A549 treated with GW870086 at 1 μM for 4 hours (cell line): ENCODE data around the gene PREB. TPM values are rescaled to one million over a fixed set of nuclear protein-coding genes. Genes with fewer than 3 reads are reported as not detected.

Source experiments
- total RNA-seq: library from RNA; stranded (reverse); fragments of 200-300 nt; extraction: Qiagen RNA extraction; gene quantifications from 5 replicates; pipeline ENCODE4 v1.2.3, GENCODE V29; 2022; ENCODE audit warnings: low read depth

The PREB gene
- total RNA-seq, result 48.6 to 60.4 TPM (median 59.1 TPM) in 5 replicates

GRCh38 chr2:27133905-27134780 lies at the start of gene PREB:
PREB (minus strand) TSS chr2:27134636; CDS start chr2:27134421, 215 bp downstream.

GRCh38 chr2:27148801-27149439 lies 14.5 kb upstream of the PREB start, which contains the start of gene TCF23:
TCF23 (plus strand) TSS chr2:27149004; CDS start chr2:27149134, 130 bp downstream.

GRCh38 chr2:27139310-27139709 lies 4.9 kb upstream of the PREB start, which contains the start of gene PRR30:
PRR30 (minus strand) TSS chr2:27139410; CDS start chr2:27138329, 1,081 bp downstream.

GRCh38 chr2:27123302-27124150 lies 10.9 kb downstream of the PREB start, which contains the start of gene ABHD1:
ABHD1 (plus strand) TSS chr2:27123815; CDS start chr2:27123949, 134 bp downstream.

GRCh38 chr2:27118525-27119329 lies 15.7 kb downstream of the PREB start, which contains the start of gene CGREF1:
CGREF1 (minus strand) TSS chr2:27119128; CDS start chr2:27104366, 14,762 bp downstream.

GRCh38 chr2:27086724-27087593 lies 47.5 kb downstream of the PREB start, which contains the start of gene KHK:
KHK (plus strand) TSS chr2:27086772; CDS start chr2:27087260, 488 bp downstream.

Other genes with a start within 250 kb of the PREB start
- gene MAPRE3, start 164.0 kb downstream of the PREB start, total RNA-seq, result 9.9 to 14.1 TPM (median 11.9 TPM) in 5 replicates
- 54.4 to 68.6 TPM (median 67.5 TPM) in 5 replicates for gene TMEM214, start 101.7 kb downstream of the PREB start, total RNA-seq
- 28.3 to 34.2 TPM (median 31.0 TPM) in 5 replicates for gene AGBL5, start 83.0 kb downstream of the PREB start, total RNA-seq
- 525 to 622 TPM (median 552 TPM) in 5 replicates for gene OST4, start 63.0 kb downstream of the PREB start, total RNA-seq
- gene EMILIN1, start 56.0 kb downstream of the PREB start, total RNA-seq, result 0.32 to 0.56 TPM (median 0.45 TPM) in 5 replicates
- gene KHK, start 47.9 kb downstream of the PREB start, total RNA-seq, result 7.8 to 11.8 TPM (median 9.5 TPM) in 5 replicates
- gene CGREF1, start 15.5 kb downstream of the PREB start, total RNA-seq, result 5.7 to 8.6 TPM (median 7.6 TPM) in 5 replicates
- 0.98 to 2.3 TPM (median 1.5 TPM) in 5 replicates for gene ABHD1, start 10.8 kb downstream of the PREB start, total RNA-seq
- not detected in 5 replicates for gene PRR30, start 4.8 kb upstream of the PREB start, total RNA-seq
- gene TCF23, start 14.4 kb upstream of the PREB start, total RNA-seq, result not detected in 5 replicates
- 214 to 222 TPM (median 218 TPM) in 5 replicates for gene ATRAID, start 77.4 kb upstream of the PREB start, total RNA-seq
- gene SLC5A6, start 77.6 kb upstream of the PREB start, total RNA-seq, result 63.5 to 74.6 TPM (median 69.6 TPM) in 5 replicates
- 49.8 to 63.2 TPM (median 59.4 TPM) in 5 replicates for gene CAD, start 82.7 kb upstream of the PREB start, total RNA-seq
- gene SLC30A3, start 128.4 kb upstream of the PREB start, total RNA-seq, result 3.0 to 4.1 TPM (median 3.5 TPM) in 5 replicates
- not detected in 5 replicates for gene DNAJC5G, start 140.8 kb upstream of the PREB start, total RNA-seq
- 0.67 to 1.1 TPM (median 0.72 TPM) in 5 replicates for gene TRIM54, start 147.8 kb upstream of the PREB start, total RNA-seq
- 1.0 to 2.5 TPM (median 1.2 TPM) in 5 replicates for gene UCN, start 173.8 kb upstream of the PREB start, total RNA-seq
- 82.3 to 96.7 TPM (median 86.5 TPM) in 5 replicates for gene MPV17, start 188.5 kb upstream of the PREB start, total RNA-seq
- gene GTF3C2, start 222.1 kb upstream of the PREB start, total RNA-seq, result 56.5 to 64.6 TPM (median 61.4 TPM) in 5 replicates
- 54.9 to 62.2 TPM (median 58.8 TPM) in 5 replicates for gene EIF2B4, start 235.7 kb upstream of the PREB start, total RNA-seq
- 135 to 147 TPM (median 145 TPM) in 5 replicates for gene SNX17, start 236.0 kb upstream of the PREB start, total RNA-seq
- gene ZNF513, start 246.1 kb upstream of the PREB start, total RNA-seq, result 9.7 to 15.5 TPM (median 14.0 TPM) in 5 replicates